ENCODE measurements around the gene OAS2.

Gene OAS2

DNA sequence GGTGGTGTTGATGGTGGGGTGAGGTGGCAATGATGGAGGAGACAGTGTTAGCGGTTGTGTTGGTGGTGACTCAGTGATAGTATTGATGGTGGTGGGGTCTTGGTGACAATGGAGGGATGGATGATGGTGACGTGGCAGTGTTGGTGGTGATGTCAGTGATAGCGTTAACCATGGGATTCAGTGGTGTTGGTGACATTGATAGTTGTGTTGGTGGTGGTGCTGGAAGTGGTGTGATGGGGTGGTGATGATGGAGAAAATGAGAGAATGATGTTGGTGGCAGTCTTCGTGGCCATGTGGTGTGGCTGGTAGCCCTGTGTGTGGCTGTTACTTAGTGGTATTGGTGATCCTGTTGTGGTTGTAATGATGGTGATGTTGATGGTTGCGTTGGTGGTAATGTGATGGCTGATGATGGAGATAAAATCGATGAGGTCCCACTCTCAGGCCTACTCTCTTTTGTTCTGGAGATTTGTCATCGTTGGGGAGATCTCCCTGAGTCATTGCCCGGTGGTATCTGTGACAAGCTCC, 80.8 kb downstream of the OAS2 start:
- no peak for DNase-seq (ENCODE audit: low spot score)

DNA sequence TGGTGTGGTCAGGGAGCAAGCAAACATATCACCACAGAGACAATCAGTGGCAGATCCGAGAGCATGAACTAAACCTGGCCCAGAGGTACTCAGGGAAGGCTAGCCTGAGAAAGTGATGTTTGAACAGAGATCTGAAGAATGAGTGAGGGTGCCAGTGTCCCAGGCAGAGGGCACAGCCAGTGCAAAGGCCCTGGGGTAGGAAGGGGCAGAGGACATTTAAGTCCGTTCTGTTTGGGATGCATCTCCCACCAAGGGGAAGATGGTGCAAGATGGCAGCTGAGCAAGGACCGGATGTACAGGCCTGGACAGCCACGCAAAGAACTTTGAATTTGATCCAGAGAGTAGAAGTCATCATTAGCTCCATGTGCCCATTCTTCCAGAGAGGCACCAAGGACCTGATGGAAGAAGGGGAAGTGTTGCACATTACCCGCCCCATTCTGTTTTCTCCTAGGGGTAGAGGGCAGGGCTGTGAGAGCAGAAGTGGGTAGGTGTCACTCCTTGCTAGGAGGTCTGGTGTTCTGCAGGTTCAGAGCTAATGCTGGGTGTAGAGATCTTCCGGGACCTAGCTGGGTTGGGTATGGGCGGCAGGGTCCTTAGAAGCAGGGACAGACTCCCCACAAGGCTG, 82.1 kb downstream of the OAS2 start:
- DNase-seq (ENCODE audit: low spot score) = no peak

DNA sequence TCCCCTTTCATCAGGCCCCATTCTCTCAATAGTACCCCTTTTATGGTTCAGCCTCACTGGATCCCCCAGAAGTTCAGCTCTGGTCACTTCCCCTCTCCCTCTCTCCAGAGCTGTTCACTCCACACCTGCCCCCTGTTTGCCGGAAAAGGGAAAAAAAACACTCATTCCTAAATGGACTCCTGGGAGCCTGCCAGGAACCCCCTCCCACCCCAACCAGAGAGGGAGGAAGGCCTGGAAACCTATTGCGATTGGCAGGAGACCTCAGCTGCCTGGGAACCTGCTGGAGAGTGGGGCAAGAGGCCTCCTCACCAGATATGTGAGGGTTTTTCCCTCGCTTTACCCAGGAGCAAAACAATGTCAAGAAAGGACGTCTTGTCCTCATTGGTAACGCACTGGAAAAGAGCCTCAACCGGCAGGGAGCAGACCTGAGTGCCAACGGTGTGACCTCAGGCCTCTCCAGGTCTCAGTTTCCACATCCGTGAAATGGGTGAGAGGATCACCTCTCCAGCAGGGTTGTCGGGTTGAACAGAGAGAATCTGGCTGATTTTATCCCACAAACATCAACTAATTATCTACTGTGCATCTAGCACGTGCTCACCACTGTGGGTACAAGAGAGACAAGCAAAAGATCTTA, 82.9 kb downstream of the OAS2 start:
- DNase-seq (ENCODE audit: low spot score) = no peak
